Activated naive CD4-positive, alpha-beta T cell treated with anti-CD3 and anti-CD28 coated beads, Interleukin-2, amount 50 U/mL, for 24 hours (primary cell): Measurements from ENCODE around the gene MYH3.

Source experiments
- H3K27ac Mint-ChIP-seq: one replicate; pipeline ENCODE4 v1.8.0; 2021; ENCODE audit warnings: mild to moderate bottlenecking, mixed read lengths
- H3K27me3 Mint-ChIP-seq: one replicate; pipeline ENCODE4 v1.8.0; 2021; ENCODE audit warnings: mixed read lengths
- H3K36me3 Mint-ChIP-seq: one replicate; pipeline ENCODE4 v1.8.0; 2021; ENCODE audit warnings: mixed read lengths
- H3K4me1 Mint-ChIP-seq: one replicate; pipeline ENCODE4 v1.8.0; 2021; ENCODE audit warnings: mixed read lengths
- H3K4me3 Mint-ChIP-seq: one replicate; pipeline ENCODE4 v1.8.0; 2021; ENCODE audit warnings: mild to moderate bottlenecking, mixed read lengths
- H3K9me3 Mint-ChIP-seq: one replicate; pipeline ENCODE4 v1.8.0; 2021; ENCODE audit warnings: mixed read lengths

MYH3 gene

GRCh38 chr17:10608244-10608643 is 48.9 kb downstream of the MYH3 start:
- Mint-ChIP-seq H3K27me3 (peaks cover 2% of the 10 kb centered on the region), H3K9me3 (no peaks in the 10 kb centered on the region), H3K4me3 (no peak overlapping the region), H3K27ac (no peak overlapping the region), H3K4me1 (no peaks in the 10 kb centered on the region), H3K36me3 (no peaks in the 10 kb centered on the region)

- H3K27ac Mint-ChIP-seq, result no peak overlapping the region
- H3K27me3 Mint-ChIP-seq, result peaks cover 1% of the 10 kb centered on the region
- H3K36me3 Mint-ChIP-seq, result no peaks in the 10 kb centered on the region
- H3K9me3 Mint-ChIP-seq, result no peaks in the 10 kb centered on the region
- no peaks in the 10 kb centered on the region for H3K4me1 Mint-ChIP-seq
- H3K4me3 Mint-ChIP-seq, result no peak overlapping the region
These were observed 51.0 kb downstream of the MYH3 start for GRCh38 chr17:10606110-10606509.

DNA sequence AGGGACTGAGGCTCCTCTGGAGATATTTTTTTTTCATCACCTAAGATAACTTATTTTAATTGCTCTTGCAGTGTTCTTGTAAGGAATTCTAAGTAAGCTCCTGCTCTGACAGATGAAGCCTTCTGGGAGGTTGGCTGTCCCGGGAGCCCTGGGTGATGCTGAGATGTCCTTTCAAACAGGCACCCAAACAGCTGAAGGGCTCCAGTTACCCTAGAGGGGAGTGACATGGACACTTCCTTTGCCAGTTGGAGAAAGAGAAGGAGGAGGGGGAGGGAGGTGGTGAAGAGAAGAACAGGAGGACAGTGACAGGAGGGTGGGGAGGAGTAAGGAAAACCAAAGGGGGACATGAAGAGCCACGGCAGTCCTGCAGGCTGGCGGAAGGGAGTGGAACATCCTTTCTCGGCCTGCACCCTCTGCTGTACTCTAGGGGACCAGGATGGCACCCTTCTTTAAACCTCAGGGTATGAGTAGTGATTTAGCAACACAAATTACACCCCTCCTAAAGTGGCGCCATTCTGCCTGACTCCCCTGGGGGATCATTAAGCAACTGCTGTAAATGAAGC is 51.8 kb downstream of the MYH3 start:
- Mint-ChIP-seq H3K4me3 (no peak overlapping the region), H3K9me3 (no peaks in the 10 kb centered on the region), H3K27me3 (peaks cover 1% of the 10 kb centered on the region), H3K36me3 (no peaks in the 10 kb centered on the region), H3K27ac (no peak overlapping the region), H3K4me1 (no peaks in the 10 kb centered on the region)

DNA sequence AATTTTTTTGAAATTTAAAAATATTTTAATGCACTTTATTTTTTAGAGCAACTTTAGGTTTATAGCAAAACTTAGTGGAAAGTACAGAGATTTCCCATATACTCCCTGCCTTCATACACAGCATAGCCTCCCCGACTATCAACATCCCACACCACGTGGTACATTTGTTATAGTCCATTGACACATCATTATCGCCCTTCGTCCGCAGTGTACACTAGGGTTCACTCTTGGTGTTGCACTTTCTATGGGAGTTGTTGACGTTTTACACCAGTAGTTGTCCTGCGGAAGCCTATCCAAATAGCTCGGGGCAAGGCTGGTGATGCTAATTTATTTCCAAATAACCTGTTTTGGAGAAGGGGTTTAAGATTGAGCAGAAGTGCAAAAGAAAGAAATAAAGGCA is 52.6 kb downstream of the MYH3 start:
- Mint-ChIP-seq H3K9me3 (no peaks in the 10 kb centered on the region), H3K27me3 (peaks cover 1% of the 10 kb centered on the region), H3K4me3 (no peak overlapping the region), H3K4me1 (no peaks in the 10 kb centered on the region), H3K27ac (no peak overlapping the region), H3K36me3 (no peaks in the 10 kb centered on the region)

- no peaks in the 10 kb centered on the region for H3K36me3 Mint-ChIP-seq
- H3K9me3 Mint-ChIP-seq, result no peaks in the 10 kb centered on the region
- H3K4me3 Mint-ChIP-seq, result no peak overlapping the region
- H3K27ac Mint-ChIP-seq, result no peak overlapping the region
- H3K27me3 Mint-ChIP-seq, result peaks cover 1% of the 10 kb centered on the region
- no peaks in the 10 kb centered on the region for H3K4me1 Mint-ChIP-seq
These were observed 53.2 kb downstream of the MYH3 start for GRCh38 chr17:10603931-10604330.

DNA sequence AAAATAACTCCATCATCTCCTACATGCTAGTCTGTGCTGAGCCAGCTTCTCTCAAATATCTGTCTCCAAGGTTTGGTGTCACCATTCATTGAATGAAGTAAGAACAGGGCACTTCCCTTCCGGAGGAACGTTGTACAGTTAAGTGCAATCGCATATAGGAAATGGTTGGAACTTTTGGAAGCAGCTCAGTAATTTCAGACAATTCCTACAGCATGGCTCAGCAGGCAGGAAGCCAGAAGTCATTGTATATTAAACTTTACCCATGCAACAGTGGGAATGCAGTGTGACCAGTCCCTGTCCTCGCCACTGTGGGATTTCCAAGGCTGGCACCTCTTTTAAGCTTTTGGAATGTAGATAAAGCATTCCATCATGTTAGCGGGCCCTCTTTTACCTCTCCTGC is 56.5 kb downstream of the MYH3 start:
- no peaks in the 10 kb centered on the region for H3K36me3 Mint-ChIP-seq
- no peak overlapping the region for H3K4me3 Mint-ChIP-seq
- no peak overlapping the region for H3K27ac Mint-ChIP-seq
- peaks cover 1% of the 10 kb centered on the region for H3K27me3 Mint-ChIP-seq
- no peaks in the 10 kb centered on the region for H3K9me3 Mint-ChIP-seq
- no peaks in the 10 kb centered on the region for H3K4me1 Mint-ChIP-seq

GRCh38 chr17:10598621-10599020 is 58.5 kb downstream of the MYH3 start:
- H3K4me1 Mint-ChIP-seq, result no peaks in the 10 kb centered on the region
- no peaks in the 10 kb centered on the region for H3K9me3 Mint-ChIP-seq
- no peak overlapping the region for H3K27ac Mint-ChIP-seq
- peaks cover 2% of the 10 kb centered on the region for H3K36me3 Mint-ChIP-seq
- peaks cover 7% of the 10 kb centered on the region for H3K27me3 Mint-ChIP-seq
- H3K4me3 Mint-ChIP-seq, result no peak overlapping the region

DNA sequence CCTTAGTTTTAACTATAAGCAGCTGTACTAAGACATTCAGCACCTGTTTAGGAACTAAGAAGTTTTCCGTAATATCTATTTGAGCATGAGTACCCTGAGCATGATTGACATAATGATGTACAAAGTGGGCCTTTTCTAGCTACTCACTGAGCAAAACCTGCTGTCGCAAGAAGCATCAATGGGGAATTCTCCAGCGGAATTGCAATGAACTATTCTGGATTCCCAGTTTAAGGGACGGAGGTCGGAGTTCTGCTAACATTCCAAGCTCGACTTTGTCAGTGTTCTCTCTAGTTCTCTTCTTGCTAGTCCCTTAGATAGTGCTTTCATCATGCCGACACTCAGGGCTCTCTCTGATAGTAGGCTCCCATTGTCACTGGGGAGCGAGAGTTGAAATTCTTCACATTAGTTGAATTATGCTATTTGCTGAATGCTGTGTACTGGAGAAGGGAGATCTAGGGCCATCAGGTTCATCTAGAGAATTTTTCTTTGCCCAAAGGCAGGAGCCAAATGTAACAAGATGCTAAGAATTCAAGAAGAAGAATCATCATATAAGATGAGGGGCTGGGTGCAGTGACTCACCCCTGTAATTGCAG is 67.5 kb downstream of the MYH3 start:
- H3K27ac Mint-ChIP-seq, result no peak overlapping the region
- H3K27me3 Mint-ChIP-seq, result peaks cover 20% of the 10 kb centered on the region
- H3K4me3 Mint-ChIP-seq, result no peak overlapping the region
- H3K36me3 Mint-ChIP-seq, result no peaks in the 10 kb centered on the region
- H3K9me3 Mint-ChIP-seq, result no peaks in the 10 kb centered on the region
- H3K4me1 Mint-ChIP-seq, result no peaks in the 10 kb centered on the region

GRCh38 chr17:10585529-10585928 is 71.6 kb downstream of the MYH3 start:
- Mint-ChIP-seq H3K36me3 (no peaks in the 10 kb centered on the region), H3K9me3 (no peaks in the 10 kb centered on the region), H3K27ac (no peak overlapping the region), H3K4me3 (no peak overlapping the region), H3K4me1 (no peaks in the 10 kb centered on the region), H3K27me3 (peaks cover 14% of the 10 kb centered on the region)

- H3K36me3 Mint-ChIP-seq, result no peaks in the 10 kb centered on the region
- H3K4me3 Mint-ChIP-seq, result no peak overlapping the region
- H3K4me1 Mint-ChIP-seq, result no peaks in the 10 kb centered on the region
- no peaks in the 10 kb centered on the region for H3K9me3 Mint-ChIP-seq
- no peak overlapping the region for H3K27ac Mint-ChIP-seq
- peaks cover 12% of the 10 kb centered on the region for H3K27me3 Mint-ChIP-seq
These were observed 73.3 kb downstream of the MYH3 start for GRCh38 chr17:10583834-10584233.

GRCh38 chr17:10579270-10579669 is 77.8 kb downstream of the MYH3 start:
- no peaks in the 10 kb centered on the region for H3K9me3 Mint-ChIP-seq
- no peaks in the 10 kb centered on the region for H3K36me3 Mint-ChIP-seq
- no peaks in the 10 kb centered on the region for H3K4me1 Mint-ChIP-seq
- H3K27ac Mint-ChIP-seq, result no peak overlapping the region
- no peak overlapping the region for H3K4me3 Mint-ChIP-seq
- H3K27me3 Mint-ChIP-seq, result peaks cover 10% of the 10 kb centered on the region
